Mesendoderm (in vitro differentiated cells): ENCODE results near the gene TUBA4A.

Experiments
- DNase-seq: peaks from one replicate; pipeline ENCODE4 v3.0.0; 2013
- H2AK5ac ChIP-seq: 2 replicates; pipeline ENCODE4 v1.6.1; 2013; ENCODE audit warnings: low read length, inconsistent platforms
- H2BK120ac ChIP-seq: 2 replicates; pipeline ENCODE4 v1.6.1; 2013; ENCODE audit warnings: low read depth, mild to moderate bottlenecking, low read length, moderate library complexity, mixed read lengths
- H2BK15ac ChIP-seq: replicated peaks from 2 replicates; pipeline ENCODE4 v1.6.1; 2013; ENCODE audit warnings: low read depth, mild to moderate bottlenecking, moderate library complexity
- H2BK5ac ChIP-seq: 2 replicates; pipeline ENCODE4 v1.6.1; 2013; ENCODE audit warnings: low read length, inconsistent platforms
- H3K18ac ChIP-seq: 2 replicates; pipeline ENCODE4 v1.6.1; 2013; ENCODE audit warnings: mild to moderate bottlenecking, low read length, mixed read lengths
- H3K23ac ChIP-seq: one replicate; pipeline ENCODE4 v1.6.1; 2013; ENCODE audit warnings: low read length
- H3K27ac ChIP-seq: 2 replicates; pipeline ENCODE4 v1.5.1; 2013; ENCODE audit warnings: low read depth, mild to moderate bottlenecking, inconsistent platforms, low read length, moderate library complexity
- H3K27me3 ChIP-seq: 2 replicates; pipeline ENCODE4 v1.6.1; 2013; ENCODE audit warnings: low read length, control low read depth, mild to moderate bottlenecking, inconsistent platforms; ENCODE audit not compliant: insufficient read depth, poor library complexity
- H3K36me3 ChIP-seq: 2 replicates; pipeline ENCODE4 v1.6.1; 2013; ENCODE audit warnings: low read length, inconsistent platforms; ENCODE audit not compliant: control insufficient read depth, insufficient read depth
- H3K4ac ChIP-seq: one replicate; pipeline ENCODE4 v1.6.1; 2013; ENCODE audit warnings: low read depth, mild to moderate bottlenecking, low read length, moderate library complexity
- H3K4me1 ChIP-seq: 2 replicates; pipeline ENCODE4 v1.6.1; 2013; ENCODE audit warnings: low read depth, low read length, inconsistent platforms; ENCODE audit not compliant: control insufficient read depth
- H3K4me2 ChIP-seq: 2 replicates; pipeline ENCODE4 v1.6.1; 2013; ENCODE audit warnings: low read length
- H3K4me3 ChIP-seq: 2 replicates; pipeline ENCODE4 v1.5.1; 2013; ENCODE audit warnings: mild to moderate bottlenecking, low read length
- H3K56ac ChIP-seq: one replicate; pipeline ENCODE4 v1.6.1; 2013; ENCODE audit warnings: low read length
- H3K79me1 ChIP-seq: 2 replicates; pipeline ENCODE4 v1.6.1; 2013; ENCODE audit warnings: low read length, inconsistent platforms
- H3K79me2 ChIP-seq: 2 replicates; pipeline ENCODE4 v1.6.1; 2013; ENCODE audit warnings: mild to moderate bottlenecking, low read length; ENCODE audit not compliant: control insufficient read depth, insufficient read depth
- H3K9ac ChIP-seq: 2 replicates; pipeline ENCODE4 v1.6.1; 2013; ENCODE audit warnings: low read length, inconsistent platforms
- H4K5ac ChIP-seq: one replicate; pipeline ENCODE4 v1.6.1; 2013; ENCODE audit warnings: low read length
- H4K8ac ChIP-seq: one replicate; pipeline ENCODE4 v1.6.1; 2013; ENCODE audit warnings: low read depth, mild to moderate bottlenecking, control low read depth, low read length, moderate library complexity
- WGBS: extraction: QIAGEN DNeasy Blood & Tissue Kit; methylation state at CpG from one replicate; pipeline ENCODE4 v1.1.7; 2013; ENCODE audit warnings: low lambda C conversion rate, missing lambda C conversion rate; ENCODE audit not compliant: insufficient coverage; ENCODE audit errors: extremely low coverage; 5-methylcytosine and 5-hydroxymethylcytosine counted together

The TUBA4A gene

GRCh38 chr2:219218732-219219701 is 34.7 kb downstream of the TUBA4A start, which contains the start of gene ABCB6:
Gene ABCB6, minus strand, starts transcription at chr2:219218958. Its CDS starts 285 bp downstream, at chr2:219218673.
- H2BK120ac ChIP-seq: peak within 1 kb of the TSS; percentile 3
- peak within 1 kb of the TSS; percentile 8 for H3K18ac ChIP-seq
- H3K9ac ChIP-seq: peak within 1 kb of the TSS; percentile 96
- peak within 1 kb of the TSS; percentile 44 for H3K4ac ChIP-seq
- H4K5ac ChIP-seq: no peak within 1 kb of the TSS
- WGBS: no CpG with 5 or more reads among the region's 71 CpGs
- H3K56ac ChIP-seq: peak within 1 kb of the TSS; percentile 99
- peak within 1 kb of the TSS; percentile 54 for H2BK5ac ChIP-seq
- H3K79me1 ChIP-seq: peaks cover 6% of the 10 kb centered on the region
- no peak within 1 kb of the TSS for H4K8ac ChIP-seq
- H3K27ac ChIP-seq: peak within 1 kb of the TSS; percentile 96
- H3K4me3 ChIP-seq: peak within 1 kb of the TSS; percentile 87
- no peak within 1 kb of the TSS for H2BK15ac ChIP-seq
- H3K79me2 ChIP-seq: no peaks in the 10 kb centered on the region
- H3K4me2 ChIP-seq: peak within 1 kb of the TSS; percentile 98
- no peak within 1 kb of the TSS for H2AK5ac ChIP-seq
- H3K23ac ChIP-seq: peak within 1 kb of the TSS; percentile 98
- H3K4me1 ChIP-seq: peaks cover 2% of the 10 kb centered on the region
- peak; percentile 96 for DNase-seq
- H3K27me3 ChIP-seq: no peaks in the 10 kb centered on the region
- H3K36me3 ChIP-seq: peaks cover 4% of the 10 kb centered on the region

GRCh38 chr2:219218217-219218731 is 35.4 kb downstream of the TUBA4A start:
- Histone ChIP-seq H3K56ac (peak overlapping the region; percentile 99), H3K79me2 (no peaks in the 10 kb centered on the region), H3K79me1 (peaks cover 6% of the 10 kb centered on the region), H3K4me1 (peaks cover 2% of the 10 kb centered on the region), H4K5ac (no peak overlapping the region), H2BK5ac (peak overlapping the region; percentile 38), H3K4ac (peak overlapping the region; percentile 44), H3K36me3 (peaks cover 2% of the 10 kb centered on the region), H2BK15ac (no peak overlapping the region), H3K9ac (peak overlapping the region; percentile 96), H3K27me3 (no peaks in the 10 kb centered on the region), H2AK5ac (no peak overlapping the region), H3K18ac (peak overlapping the region; percentile 6), H2BK120ac (peak overlapping the region; percentile 3), H3K27ac (peak overlapping the region; percentile 96), H3K4me3 (peak overlapping the region; percentile 87), H3K4me2 (peak overlapping the region; percentile 98), H3K23ac (peak overlapping the region; percentile 98), H4K8ac (no peak overlapping the region)
- peak; percentile 91 for DNase-seq
- no CpG with 5 or more reads among the region's 37 CpGs for WGBS

- Histone ChIP-seq H3K4ac (no peak overlapping the region), H2BK5ac (no peak overlapping the region), H3K56ac (no peak overlapping the region), H3K4me2 (no peak overlapping the region), H3K79me2 (no peaks in the 10 kb centered on the region), H3K4me3 (no peak overlapping the region), H3K79me1 (peaks cover 6% of the 10 kb centered on the region), H4K5ac (no peak overlapping the region), H3K27ac (no peak overlapping the region), H2BK15ac (no peak overlapping the region), H3K27me3 (no peaks in the 10 kb centered on the region), H2AK5ac (no peak overlapping the region), H3K9ac (no peak overlapping the region), H2BK120ac (no peak overlapping the region), H3K4me1 (peaks cover 2% of the 10 kb centered on the region), H3K36me3 (peaks cover 4% of the 10 kb centered on the region), H3K23ac (no peak overlapping the region), H4K8ac (no peak overlapping the region), H3K18ac (no peak overlapping the region)
- DNase-seq: no peak
- WGBS: no CpG with 5 or more reads among the region's 6 CpGs
These were observed 37.2 kb downstream of the TUBA4A start for GRCh38 chr2:219216535-219216915.

- H3K18ac ChIP-seq: no peak overlapping the region
- no peak overlapping the region for H4K5ac ChIP-seq
- no peaks in the 10 kb centered on the region for H3K27me3 ChIP-seq
- H4K8ac ChIP-seq: no peak overlapping the region
- no peak overlapping the region for H3K4ac ChIP-seq
- DNase-seq: peak; percentile 50
- peaks cover 2% of the 10 kb centered on the region for H3K4me1 ChIP-seq
- whole genome bisulfite sequencing: no CpG with 5 or more reads among the region's 27 CpGs
- no peak overlapping the region for H2BK120ac ChIP-seq
- H3K23ac ChIP-seq: no peak overlapping the region
- no peak overlapping the region for H3K27ac ChIP-seq
- peaks cover 4% of the 10 kb centered on the region for H3K36me3 ChIP-seq
- no peak overlapping the region for H2AK5ac ChIP-seq
- no peak overlapping the region for H3K9ac ChIP-seq
- H3K56ac ChIP-seq: peak overlapping the region; percentile 38
- H3K79me2 ChIP-seq: no peaks in the 10 kb centered on the region
- H3K4me2 ChIP-seq: no peak overlapping the region
- no peak overlapping the region for H2BK5ac ChIP-seq
- no peak overlapping the region for H3K4me3 ChIP-seq
- peaks cover 6% of the 10 kb centered on the region for H3K79me1 ChIP-seq
- H2BK15ac ChIP-seq: no peak overlapping the region
These were observed 37.7 kb downstream of the TUBA4A start for GRCh38 chr2:219215871-219216534.

- Histone ChIP-seq H3K9ac (no peak overlapping the region), H3K18ac (no peak overlapping the region), H3K4ac (no peak overlapping the region), H2BK5ac (no peak overlapping the region), H2BK15ac (no peak overlapping the region), H3K36me3 (peaks cover 4% of the 10 kb centered on the region), H3K27ac (no peak overlapping the region), H3K79me2 (no peaks in the 10 kb centered on the region), H3K4me1 (peaks cover 2% of the 10 kb centered on the region), H4K8ac (no peak overlapping the region), H2AK5ac (no peak overlapping the region), H3K56ac (no peak overlapping the region), H2BK120ac (no peak overlapping the region), H3K27me3 (no peaks in the 10 kb centered on the region), H3K79me1 (peaks cover 6% of the 10 kb centered on the region), H3K4me2 (no peak overlapping the region), H3K23ac (no peak overlapping the region), H4K5ac (no peak overlapping the region), H3K4me3 (no peak overlapping the region)
- no CpG with 5 or more reads among the region's 6 CpGs for WGBS
- no peak for DNase-seq
These were observed 38.9 kb downstream of the TUBA4A start for GRCh38 chr2:219214786-219215185.
